Glomerular visceral epithelial cell (primary cell): ENCODE measurements around the gene DRGX.

Experiments used
- DNase-seq: peaks from one replicate; pipeline ENCODE4 v3.0.0-alpha.2; 2016; ENCODE audit errors: extremely low spot score

The DRGX gene

GRCh38 chr10:49338604-49339003, 57.3 kb downstream of the DRGX start:
- DNase-seq: no peak

DNA sequence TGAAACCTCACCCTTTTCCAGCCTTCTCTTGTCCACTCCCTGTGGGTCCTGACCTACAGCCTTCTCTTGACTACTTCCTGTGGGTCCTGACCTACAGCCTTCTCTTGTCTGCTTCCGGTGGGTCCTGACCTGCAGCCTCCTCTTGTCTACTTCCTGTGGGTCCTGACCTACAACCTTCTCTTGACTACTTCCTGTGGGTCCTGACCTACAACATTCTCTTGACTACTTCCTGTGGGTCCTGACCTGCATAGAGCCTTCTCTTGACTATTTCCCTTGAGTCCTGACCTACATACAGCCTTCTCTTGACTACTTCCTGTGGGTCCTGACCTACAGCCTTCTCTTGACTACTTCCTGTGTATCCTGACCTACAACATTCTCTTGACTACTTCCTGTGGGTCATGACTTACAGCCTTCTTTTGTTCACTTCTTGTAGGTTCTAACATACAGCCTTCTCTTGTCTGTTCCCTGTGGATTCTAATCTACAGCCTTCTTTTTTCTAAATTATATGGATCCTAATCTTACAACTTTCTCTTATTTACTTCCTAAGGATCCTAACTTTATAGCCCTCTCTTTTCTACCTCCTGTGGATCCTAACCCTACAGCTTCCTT, 60.4 kb downstream of the DRGX start:
- no peak for DNase-seq

- no peak for DNase-seq
Observed at GRCh38 chr10:49334964-49335363, 60.9 kb downstream of the DRGX start.

DNA sequence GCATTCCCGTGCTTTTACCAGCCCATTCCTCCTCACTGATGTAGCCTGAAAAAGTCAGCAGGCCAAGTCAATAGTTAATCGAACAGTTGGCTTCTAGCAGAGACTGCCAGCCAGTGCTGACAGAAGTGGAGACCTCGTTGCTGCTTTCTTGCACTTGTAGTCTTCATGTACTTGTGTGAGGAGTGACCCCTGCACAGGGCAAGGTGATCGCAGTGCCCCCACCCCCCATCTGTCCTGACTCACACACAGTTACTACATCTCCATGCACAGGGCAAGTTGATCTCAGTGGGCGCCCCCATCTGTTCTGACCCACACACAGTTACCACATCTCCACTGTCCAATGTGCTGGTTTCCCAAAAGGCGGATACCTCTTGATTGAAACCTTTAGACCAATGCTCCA, 62.7 kb downstream of the DRGX start:
- DNase-seq: no peak

GRCh38 chr10:49332768-49333167, 63.1 kb downstream of the DRGX start:
- DNase-seq: no peak

GRCh38 chr10:49332333-49332732, 63.6 kb downstream of the DRGX start:
- no peak for DNase-seq

- DNase-seq: no peak
Observed at GRCh38 chr10:49331431-49331830, 64.5 kb downstream of the DRGX start.

DNA sequence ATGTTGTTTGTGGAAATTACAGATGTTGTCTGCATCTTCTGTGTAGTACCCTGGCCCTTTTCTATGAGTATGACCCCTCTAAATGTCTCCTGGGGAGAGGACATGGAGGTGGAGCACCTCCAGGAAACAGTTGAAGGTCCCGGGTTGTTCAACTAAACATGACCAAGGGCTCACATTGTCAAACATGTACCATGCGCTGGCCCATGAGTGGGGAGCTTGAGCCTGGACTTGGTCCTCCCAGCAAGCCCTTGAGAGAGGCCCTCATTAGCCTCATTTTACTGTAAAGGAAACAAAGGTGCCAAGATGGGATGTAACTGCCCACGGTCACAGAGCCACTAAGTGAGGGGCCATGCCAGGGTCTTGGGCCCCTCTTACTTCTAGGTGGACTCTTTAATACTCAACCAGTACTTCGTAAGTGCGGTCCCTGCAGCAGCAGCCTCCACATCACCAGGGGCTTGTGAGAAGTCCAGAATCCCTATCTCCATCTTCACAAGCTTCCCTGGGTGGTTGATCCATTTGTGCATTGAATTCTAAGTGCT, 65.7 kb downstream of the DRGX start:
- DNase-seq: no peak

- no peak for DNase-seq
Observed at GRCh38 chr10:49329146-49329505, 66.8 kb downstream of the DRGX start.

DNA sequence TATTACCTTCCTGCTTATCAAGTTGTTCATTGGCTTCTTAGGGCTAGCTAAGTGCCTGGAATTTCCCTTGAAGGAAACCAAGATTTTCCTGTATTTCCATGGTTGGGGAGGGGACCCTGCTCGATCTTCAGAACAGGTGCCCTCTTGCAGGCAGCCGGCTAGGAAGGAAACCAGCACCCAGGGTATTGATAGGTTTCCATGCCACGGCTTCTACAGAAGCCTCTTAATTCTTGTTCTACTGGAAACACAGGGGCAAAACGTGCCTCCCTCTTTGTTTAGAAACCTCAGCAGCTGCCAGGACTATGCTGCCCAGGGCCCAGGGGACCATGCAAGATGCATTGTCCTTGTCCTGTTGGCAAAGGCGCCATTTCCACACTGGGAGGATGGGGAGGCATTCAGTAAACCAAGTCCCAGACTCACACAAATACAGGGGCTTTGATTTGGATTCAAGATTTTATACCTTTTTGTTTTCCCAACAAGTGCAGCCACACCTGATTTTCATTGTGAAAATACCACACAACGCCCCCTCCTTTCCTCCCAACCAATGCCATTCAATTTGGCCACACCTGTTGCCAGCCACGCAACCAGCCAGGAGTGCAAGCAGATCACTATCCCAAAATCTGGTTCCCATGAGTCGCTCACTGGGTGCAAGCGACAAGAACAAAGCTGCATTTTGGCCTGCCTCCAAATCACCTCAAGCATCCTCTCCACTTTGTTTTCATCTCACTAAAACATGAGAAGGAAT, 67.3 kb downstream of the DRGX start:
- no peak for DNase-seq

DNA sequence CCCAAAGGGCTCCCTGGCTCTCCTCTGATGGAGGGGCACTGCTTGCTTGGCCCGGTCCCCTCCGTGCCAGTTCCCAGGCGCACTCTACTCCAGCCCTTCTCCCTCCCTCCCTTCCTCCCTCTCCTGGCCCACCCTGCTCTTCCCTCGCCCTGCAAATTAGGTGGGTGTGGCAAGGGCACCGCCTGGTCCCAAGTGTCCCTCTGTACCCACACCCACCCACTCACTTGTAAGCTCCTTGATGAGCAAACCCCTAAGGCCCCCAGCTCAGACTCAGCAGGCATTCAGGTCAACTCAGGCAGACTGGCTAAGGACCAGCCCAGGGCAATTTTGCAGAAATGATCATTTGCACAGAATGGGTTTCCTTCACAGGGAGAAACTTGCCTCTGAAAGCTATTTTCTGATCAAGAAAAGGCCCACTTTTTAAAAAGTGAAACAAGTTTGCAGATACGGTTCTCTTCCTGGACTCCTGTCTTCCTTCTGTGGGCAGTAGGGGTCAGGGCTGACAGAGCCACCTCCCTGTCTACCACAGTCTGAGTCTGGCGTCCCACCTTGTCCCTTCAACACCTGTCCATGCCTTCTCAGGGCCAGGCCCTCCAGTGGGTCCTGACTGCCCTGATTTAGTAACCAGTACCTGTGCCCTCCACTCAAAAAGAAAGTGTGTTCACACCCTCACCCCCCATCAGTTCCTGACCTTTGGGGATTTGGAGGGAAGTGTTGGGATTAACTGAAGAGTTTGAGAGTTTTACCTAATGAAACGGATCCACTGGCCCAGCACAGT, 68.7 kb downstream of the DRGX start:
- no peak for DNase-seq

DNA sequence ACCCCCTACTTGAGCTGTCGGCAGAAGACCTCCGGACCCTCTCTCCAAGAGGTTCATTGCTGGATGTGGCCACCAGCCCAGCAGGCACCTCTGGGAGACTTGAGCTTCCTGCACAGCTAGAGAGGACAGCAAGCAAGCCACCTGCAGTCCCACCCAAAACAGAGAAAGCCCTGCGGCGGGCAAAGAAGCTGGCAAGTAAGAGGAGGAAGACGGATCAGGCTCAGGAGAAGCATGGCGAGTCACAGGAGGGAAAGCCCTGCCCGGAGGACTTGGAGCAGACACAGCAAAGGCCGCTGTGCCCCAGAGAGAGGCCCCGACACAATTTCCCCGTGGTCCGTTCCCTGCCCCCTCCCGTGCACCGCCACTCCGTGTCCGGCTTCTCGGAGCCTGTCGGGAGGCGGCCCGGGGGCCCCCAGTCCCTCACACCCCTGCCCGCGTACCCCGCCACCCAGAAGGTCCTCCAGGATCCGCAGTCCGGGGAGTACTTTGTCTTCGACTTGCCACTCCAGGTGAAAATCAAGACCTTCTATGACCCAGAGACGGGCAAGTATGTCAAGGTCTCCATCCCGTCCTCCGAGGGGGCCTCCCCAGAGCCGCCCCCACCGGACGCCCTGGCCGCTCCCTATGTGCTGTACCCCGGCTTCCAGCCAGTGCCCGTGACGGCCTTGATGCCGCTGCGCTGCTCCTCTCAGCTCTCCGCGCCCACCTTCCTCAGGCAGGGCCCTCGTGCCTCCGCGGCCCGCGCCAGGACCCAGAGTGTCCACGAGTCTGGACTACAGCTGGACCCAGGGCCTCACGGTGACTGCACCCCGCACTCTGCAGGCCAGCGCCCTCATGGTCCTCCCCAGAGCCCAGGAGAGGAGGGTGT, 69.7 kb downstream of the DRGX start:
- no peak for DNase-seq

DNA sequence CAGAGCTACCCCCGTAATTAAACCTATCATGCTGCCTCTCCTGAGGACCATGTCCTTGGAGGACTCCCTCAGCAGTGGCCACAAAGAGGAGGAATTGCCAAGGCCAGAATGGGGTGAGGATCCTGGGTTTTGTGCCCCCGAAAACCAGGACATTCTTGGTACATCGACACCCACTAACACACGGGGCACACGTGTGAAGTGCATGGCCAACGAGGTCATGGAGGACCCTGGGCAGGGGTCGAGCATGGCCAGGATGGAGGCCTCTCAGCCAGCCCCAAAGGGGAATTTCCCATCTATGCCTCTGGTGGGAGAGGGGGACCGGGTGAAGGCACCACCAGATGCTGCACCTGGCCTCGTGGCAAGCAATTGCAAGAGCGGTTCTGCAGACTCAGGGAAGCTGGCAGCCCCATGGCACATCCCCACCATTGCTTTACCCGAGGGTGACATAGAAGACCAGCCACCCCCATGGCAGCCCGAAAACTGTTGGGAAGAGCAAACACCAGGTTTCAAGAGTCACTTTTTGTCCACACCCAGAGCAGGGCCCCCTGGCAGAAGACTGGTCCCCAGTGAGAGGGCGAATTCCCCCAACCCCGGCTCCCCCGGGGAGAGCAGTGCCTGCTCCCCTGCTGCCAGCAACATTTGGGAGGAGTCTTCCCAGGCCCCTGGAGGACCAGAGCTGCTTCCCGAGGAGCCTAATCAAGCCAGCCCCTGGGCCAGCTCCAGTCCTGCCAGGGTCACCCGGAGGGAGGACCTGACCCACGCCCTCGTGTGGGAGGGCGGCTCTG, 70.6 kb downstream of the DRGX start:
- DNase-seq: no peak

DNA sequence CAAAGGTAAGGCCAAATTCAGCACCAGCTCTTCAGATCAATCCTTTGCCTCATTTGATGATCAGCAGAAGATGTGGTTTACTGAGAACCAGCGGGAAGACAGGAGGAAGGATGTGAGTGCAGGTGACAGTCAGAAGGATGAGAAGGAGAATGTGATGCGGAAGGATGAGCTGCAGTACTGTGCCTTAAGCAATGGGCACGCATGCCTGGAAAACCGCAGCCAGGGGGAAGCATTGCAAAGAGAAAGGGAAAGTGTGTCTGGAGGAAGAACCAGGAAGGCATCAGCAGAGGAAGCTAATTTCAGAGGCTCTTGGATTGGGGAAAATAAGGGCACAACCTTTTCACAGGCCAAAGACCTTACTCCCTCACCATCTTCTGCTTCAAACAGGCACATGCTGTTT, 71.2 kb downstream of the DRGX start:
- DNase-seq: no peak

GRCh38 chr10:49323896-49324270, 72.0 kb downstream of the DRGX start:
- no peak for DNase-seq

- DNase-seq: no peak
Observed at GRCh38 chr10:49323171-49323895, 72.6 kb downstream of the DRGX start.

- DNase-seq: no peak
Observed at GRCh38 chr10:49322371-49323170, 73.3 kb downstream of the DRGX start.

DNA sequence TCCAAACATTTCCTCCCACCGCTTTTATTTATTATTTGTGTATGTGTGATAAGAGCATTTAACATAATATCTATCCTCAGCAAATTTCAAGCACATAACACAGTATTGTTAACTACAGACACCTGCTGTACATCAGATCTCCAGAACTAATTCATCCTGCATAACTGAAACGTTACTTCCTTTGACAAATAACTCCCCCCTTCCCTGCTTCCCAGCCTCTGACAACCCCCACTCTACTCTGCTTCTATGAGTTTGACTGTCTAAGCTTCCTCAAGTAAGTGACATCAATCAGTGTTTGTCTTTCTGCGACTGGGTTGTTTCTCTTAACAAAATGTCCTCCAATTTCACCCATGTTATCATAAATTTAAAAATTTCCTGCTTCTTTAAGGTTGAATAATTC, 74.9 kb downstream of the DRGX start:
- DNase-seq: no peak

- DNase-seq: no peak
Observed at GRCh38 chr10:49320191-49320590, 75.7 kb downstream of the DRGX start.

- DNase-seq: no peak
Observed at GRCh38 chr10:49319206-49319605, 76.7 kb downstream of the DRGX start.
